Raji (cell line): ENCODE results near the gene KIAA1755.

Experiments
- POLR2A ChIP-seq: IDR thresholded peaks from 2 replicates; pipeline ENCODE4 v1.6.1; 2011; ENCODE audit warnings: low read depth, low read length, control low read depth; ENCODE audit not compliant: insufficient read depth

The KIAA1755 gene

DNA sequence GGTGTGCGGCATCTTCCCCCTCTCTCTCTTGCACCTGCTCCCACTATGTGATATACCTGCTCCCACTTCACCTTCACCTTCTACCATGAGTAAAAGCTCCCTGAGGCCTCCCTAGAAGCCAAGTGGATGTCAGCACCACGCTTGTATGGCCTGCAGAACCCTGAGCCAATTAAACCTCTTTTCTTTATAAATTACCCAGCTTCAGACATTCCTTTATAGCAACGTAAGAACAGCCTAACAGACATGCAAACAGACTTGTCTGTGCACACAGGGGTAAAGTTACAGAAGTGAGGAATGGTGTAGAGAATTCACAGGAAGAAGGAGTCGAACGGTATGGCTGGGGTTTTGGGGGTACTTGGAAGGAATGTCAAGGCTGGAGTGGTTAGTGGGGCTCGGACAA lies 80.7 kb downstream of the KIAA1755 start:
- no peak for TF ChIP-seq POLR2A

DNA sequence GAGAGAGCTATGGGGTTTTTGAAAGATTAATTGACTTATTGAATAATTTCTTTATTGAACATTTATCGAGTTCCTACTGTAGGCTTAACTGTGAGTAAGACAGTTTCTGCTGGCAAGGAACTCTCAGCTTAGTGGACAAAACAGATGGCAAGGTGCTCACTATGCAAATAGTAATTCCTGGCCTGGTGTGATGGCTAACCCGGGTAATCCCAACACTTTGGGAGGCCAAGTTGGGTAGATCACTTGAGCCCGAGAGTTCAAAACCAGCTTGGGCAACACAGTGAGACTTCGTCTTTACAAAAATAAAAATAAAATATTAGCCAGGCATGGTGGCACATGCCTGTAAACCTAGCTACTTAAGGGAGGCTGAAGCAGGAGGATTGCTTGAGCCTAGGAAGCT lies 82.0 kb downstream of the KIAA1755 start:
- TF ChIP-seq POLR2A = no peak

DNA sequence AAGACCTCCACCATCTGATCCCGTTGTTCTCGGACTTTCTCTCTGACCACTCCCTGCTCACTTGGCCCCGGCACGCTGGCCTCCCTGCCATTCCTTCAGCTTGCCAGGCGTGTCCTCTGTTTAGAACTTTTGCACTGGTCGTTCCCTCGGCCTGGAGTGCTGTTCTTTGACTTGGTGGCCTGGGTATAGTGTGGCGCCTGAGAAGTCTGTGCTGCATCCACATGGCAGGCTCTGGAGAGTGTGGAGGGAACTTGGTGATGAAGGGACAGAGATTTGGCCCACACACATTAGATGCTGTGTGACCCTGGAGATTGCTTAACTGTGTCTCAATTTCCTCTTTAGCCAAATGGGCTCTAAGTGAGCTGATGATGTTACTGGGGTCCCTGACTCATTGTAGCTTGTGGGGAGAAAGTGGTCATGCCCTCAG lies 82.5 kb downstream of the KIAA1755 start:
- TF ChIP-seq POLR2A = no peak

DNA sequence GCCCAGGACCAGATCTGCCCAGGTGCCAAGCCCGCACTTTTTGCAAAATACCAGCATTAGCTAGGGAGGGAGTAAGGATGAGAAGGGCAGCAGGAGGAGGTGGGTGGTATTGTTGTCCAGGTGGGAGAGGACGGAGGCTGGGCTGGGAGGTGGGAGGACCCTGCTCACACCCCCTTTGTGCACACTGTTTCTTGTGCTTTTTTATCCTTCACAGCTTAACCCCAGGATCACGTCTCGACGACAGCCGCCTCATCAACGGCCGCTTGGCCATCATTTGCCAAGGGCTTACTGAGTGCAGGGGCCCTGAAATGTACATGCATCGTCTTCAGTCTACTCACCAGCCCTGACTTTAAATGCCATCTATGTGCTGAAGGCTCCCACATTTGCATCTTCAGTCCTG lies 83.3 kb downstream of the KIAA1755 start:
- TF ChIP-seq POLR2A = no peak

DNA sequence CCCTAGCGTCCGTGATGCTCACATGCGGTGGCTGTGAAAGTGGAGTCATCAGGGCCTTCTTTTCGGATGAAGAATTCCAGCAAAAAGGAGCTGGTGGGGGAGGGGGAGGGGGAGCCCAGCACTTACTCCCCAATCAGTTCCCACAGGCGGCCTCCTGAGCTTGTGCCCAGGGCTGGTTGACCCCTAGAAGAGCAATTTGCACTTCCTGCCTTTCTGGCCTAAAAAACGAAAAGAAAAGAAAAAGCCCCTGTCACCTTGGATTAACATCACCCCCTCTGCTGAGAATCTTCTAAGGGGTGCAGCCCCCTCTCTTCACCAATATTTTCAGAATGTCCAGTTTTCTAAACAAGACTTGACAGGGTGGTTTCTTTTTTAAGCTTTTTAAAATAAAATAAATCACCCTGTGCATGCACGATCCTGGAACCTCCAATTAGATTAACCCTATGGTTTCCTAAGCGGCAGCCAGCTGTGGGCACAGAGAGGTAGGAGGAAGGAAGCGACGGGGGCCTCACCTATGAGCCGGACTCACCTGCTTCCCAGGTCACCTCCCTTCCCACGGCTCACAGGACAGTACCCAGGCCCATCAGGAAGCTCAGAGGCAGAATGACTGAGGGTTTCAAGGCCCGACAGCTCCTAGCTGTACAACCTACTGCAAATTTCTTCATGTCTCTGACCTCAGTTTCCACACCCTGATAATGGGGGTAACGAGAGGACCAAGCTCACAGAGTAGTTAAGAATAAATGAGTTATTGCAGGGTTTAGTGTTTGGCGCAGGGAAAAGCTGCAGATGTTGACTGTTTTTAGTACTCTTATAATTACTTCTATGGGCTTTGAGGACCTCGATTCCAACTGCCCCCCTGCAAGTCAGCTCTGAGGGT lies 85.0 kb downstream of the KIAA1755 start:
- no peak for TF ChIP-seq POLR2A

DNA sequence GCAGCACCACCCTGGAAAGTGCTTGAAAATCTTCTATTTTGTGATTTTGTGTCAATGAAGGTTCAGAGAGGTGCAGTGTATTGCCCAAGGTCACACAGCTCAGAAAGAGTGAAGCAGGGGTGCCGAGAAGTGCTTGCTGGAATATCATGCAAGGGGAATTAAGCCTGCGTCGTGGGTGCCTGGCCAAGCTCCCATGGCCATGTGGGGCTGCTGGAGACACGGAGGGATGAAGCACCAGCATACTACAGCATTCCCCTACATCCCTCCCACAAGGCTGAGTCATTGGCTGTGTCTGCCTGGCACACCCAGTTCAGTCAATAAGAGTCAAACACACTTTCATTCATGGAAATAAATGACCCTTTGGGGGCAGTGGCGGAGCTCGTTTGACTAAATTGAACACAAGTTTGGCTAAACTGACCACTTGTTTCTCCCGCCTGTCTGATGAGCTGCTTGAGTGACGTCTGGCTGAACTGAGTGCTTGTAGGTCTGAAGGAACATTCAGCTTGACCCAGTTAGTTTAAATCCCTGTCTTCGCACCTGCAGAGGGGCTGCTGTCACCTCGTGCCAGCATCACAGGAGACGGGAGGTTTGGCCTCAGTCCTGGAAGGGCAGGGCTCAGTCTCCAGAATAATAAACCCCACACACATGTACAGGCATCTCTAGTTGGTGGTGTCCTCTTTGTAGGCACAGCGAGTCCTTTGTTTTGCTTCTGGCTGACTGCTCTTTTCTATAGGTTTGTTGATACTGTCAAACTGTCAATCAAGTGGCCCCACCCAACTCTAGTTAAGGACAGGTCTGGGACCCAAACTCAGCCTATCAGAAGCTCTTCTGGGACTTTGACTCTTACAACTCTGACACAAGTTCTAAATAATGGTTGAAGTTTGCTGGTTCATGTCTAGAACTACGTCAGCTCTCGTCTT lies 87.0 kb downstream of the KIAA1755 start:
- TF ChIP-seq POLR2A = no peak

DNA sequence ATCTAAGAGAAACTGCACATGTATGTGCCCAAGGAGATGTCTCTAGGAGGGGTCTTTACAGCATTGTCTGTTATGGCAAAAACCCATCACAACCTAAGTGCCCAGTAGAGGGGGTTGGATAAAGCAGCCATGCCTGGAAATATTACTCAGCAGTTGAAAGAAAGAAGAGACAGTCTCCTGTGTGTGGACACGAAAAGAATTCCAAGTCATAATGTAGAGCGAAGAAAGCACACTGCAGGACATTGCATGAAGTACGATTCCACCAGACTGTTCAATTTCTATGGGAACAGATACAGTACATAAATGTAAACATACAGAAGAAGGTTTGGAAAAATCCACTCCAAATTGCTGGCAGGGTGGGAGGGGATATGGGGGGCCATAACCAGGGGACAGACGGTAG lies 88.1 kb downstream of the KIAA1755 start:
- TF ChIP-seq POLR2A = no peak

DNA sequence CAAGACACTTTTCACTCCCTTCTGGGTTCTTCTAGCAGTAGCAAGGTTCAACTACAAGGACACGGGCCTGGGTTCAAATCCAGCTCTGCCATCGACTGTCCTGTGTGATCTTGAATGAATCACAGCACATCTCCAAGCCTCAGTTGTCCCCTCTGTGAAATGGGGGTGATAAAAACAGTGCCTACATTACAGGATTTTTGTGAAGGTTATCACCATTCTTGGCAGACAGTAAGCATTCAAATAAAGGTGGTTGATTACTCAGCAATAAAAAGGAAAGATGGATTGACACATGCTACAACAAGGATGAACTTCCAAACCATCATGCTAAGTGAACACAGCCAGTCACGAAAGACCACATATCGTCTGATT lies 88.9 kb downstream of the KIAA1755 start:
- TF ChIP-seq POLR2A = no peak

DNA sequence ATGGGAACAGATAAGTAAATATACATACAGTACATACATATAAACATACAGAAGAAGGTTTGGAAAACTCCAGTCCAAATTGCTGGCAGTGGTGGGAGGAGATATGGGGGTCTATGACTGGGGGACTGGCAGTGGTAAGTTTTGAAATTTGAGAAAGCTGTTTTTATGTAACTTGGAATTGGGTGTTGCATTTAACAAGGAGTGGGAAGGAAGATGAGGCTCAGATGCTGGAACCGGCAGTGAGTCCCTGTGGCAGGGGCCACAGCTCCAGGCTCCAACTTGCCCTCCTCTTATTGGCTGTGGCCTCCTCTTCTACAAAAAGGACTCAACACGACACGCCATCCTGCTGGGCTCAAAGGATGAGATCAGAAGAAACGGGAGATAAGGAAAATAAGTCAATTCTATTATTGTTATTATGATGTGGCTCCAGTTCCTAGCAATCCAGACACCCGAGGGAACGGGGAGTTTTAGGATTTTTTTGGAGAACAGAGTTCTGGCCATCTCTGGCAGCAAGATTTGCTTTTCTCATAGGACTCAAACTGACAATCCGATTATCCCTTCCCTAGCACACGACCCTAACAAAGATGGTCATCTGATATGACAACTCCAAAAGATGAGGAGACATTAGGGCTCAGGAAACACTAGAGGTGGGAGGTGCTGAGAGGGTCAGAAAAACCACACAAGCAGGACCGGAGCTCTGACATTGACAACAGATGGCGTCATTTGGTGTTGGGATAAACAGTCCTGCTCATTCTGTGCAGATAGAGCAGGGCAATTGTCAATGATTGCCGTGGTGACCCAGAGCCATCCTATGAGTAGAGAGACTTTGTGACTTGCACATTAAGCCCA lies 89.5 kb downstream of the KIAA1755 start:
- TF ChIP-seq POLR2A = no peak

DNA sequence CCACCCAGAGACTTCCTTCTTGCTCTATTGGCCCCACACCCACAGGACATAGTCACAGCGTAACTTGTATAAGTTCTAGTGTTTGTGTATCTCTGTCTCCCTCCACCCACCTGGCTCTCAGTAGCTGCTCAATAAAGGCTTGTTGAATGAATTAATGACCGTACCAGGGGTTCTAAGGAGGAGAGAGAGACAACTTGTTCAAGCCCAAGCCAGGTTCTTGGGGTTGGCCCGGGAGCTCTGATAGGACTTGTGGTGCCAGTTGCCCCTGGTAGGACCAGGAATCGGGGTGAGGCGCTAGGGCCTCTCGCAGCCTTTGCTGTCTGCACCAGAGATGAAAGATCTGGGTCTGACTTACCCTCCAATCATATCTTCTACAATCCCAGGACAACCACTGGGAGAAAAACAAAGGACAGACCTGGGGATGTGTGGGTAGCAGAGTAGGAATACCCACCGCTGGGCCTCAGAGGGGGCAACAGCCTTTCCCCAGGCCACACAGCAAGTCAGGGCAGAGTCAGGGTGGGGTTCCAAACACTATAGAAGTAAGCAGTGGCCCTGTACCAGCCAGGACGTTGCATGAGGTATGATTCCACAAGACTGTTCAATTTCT lies 90.2 kb downstream of the KIAA1755 start:
- TF ChIP-seq POLR2A = no peak

DNA sequence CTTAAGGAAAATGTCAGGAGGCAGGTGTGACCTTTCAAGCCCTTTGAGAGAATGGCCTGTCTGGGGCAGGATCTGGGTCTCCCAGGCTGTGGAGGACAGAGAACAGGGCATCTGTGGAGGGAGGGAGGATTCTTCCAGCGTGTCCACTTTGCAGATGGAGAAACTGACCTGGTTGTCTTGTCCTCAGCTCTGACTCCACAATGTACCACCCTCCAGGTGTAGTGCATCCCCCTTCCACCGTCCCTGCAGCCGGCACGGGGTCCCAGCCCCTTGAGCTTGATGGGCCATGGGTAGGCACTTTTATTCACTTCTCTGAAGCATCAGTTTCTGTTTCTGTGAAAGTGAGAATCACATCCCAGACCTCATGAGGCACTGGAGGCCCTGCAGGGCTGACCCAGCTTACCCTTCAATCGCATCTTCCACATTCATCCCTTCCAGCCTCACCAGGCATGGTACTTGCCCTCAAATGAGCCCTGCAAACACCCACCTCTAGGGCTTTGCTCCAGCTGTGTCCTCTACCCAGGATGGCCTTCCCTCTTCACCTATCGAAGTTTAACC lies 90.8 kb downstream of the KIAA1755 start:
- TF ChIP-seq POLR2A = no peak

DNA sequence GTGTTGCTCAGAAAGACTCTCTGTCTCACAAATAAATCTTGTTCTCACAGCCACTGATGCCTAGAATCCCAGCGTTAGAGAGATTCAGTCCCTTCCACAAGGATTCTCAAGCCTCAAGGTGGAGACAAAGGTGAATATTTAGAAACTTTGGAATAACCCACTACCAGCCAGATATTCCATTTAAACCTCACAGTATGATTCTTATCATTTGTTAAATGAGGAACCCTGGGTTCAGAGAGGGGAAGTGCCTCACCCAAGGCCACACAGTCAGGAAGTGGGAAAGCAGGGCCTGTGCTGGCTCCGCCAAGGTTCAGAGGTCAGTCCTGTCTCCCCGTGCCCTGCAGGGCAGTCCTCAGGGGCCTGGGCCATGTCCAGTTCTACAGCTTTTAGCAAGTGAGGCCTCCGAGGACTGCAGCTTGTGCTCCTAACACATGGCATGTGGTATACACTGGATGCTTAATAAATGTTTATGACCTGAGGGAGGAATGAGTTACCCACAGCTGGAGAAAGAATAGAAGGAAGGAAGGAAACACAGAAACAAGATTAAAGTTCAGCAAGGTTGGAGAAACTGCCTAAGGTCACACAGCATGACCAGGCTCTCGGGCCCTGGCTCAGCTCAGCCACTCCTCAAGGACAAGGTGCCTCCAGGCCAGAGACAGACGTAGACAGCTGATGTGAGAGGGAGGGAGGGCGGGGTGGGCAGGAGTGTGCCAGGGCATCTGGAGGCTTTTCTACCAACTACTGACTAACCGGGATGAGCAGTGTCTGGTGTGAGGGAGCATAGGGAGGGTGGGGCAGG lies 91.5 kb downstream of the KIAA1755 start:
- no peak for TF ChIP-seq POLR2A
